ENCODE measurements around the gene CBLB.

- TF ChIP-seq CTCF (IDR thresholded peaks at IDR 0.05) (no peak), ESRRA (IDR thresholded peaks at IDR 0.05; ENCODE audit: borderline replicate concordance, low read length) (no peak), ZSCAN20 (CRISPR knock-in tag; IDR thresholded peaks at IDR 0.05) (no peak), MAFK (IDR thresholded peaks at IDR 0.05; ENCODE audit: partially characterized antibody) (no peak), BHLHE40 (IDR thresholded peaks at IDR 0.05; ENCODE audit: low read depth, low read length) (no peak), CHD4 (IDR thresholded peaks at IDR 0.05; ENCODE audit: borderline replicate concordance) (no peak), USF2 (IDR thresholded peaks at IDR 0.05) (no peak), RAD21 (conservative IDR thresholded peaks at IDR 0.05 in 1 of 2, IDR thresholded peaks at IDR 0.05 in 1 of 2) (no peak)
Observed at GRCh38 chr3:105824129-105824528, 44.7 kb downstream of the CBLB start.

Measured in A549 (cell line).